Kasumi-1 (cell line): ENCODE measurements around the gene FSTL4.
A peak's percentile ranks its signal among the peaks of the same experiment; 100 is the strongest.

Experiments used
- DNase-seq, 2 experiments: peaks; one replicate each; lab custom pipeline; 2025; lab: John Stamatoyannopoulos, UW

Gene FSTL4

DNA sequence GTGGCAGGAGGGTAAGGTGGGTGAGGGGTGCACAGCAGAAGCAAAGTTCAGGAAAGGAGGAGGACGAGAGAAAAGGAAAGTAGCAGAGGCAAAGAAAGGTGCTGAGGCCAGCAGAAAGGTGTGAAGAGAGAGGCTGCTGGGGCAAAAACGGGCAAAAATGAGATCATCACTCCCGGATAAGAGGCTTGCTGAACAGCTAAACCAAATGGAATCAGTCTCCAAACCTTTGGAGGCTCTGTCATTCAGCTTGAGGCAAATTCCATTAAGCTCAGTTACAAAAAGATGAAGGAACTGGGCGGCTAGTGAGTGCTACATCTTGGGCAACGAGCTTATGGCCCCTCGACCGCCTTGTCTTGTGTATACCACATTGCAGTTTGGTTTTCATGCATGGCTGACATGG lies 136.4 kb downstream of the FSTL4 start:
- no peak for DNase-seq

- DNase-seq = no peak
These were observed 137.3 kb downstream of the FSTL4 start for GRCh38 chr5:133474851-133475590.

- DNase-seq = no peak
These were observed 139.1 kb downstream of the FSTL4 start for GRCh38 chr5:133473291-133473690.

- no peak for DNase-seq
These were observed 139.5 kb downstream of the FSTL4 start for GRCh38 chr5:133472829-133473228.

GRCh38 chr5:133471699-133472098 lies 140.6 kb downstream of the FSTL4 start:
- DNase-seq = no peak

- peak; percentile 61 to 69 for DNase-seq
These were observed 141.5 kb downstream of the FSTL4 start for GRCh38 chr5:133470841-133471240.

- no peak for DNase-seq
These were observed 142.5 kb downstream of the FSTL4 start for GRCh38 chr5:133469846-133470245.

GRCh38 chr5:133469252-133469651 lies 143.1 kb downstream of the FSTL4 start:
- DNase-seq = no peak

GRCh38 chr5:133468596-133468995 lies 143.7 kb downstream of the FSTL4 start:
- no peak for DNase-seq

- DNase-seq = no peak
These were observed 144.4 kb downstream of the FSTL4 start for GRCh38 chr5:133467826-133468463.

DNA sequence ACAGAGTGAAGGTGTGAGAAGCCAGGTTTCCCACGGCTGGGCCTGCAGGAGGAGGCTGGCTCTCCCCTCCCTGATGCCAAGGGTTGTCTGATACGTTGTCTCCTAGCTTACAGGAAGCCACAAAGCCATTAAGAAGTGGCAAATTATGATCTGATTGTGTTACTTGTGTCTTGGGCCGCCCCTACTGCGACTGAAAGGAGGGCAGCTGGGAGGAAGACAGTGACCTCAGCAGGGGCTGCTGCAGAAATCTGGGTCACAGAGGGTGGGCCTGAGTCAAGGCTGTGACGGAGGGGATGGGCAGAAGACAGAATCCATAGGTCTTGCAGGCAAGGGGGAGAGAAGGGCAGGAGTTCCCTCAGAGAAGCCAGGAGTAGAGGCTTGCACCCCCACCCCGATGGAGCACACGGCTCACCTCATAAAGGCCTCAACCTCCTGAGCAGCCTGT lies 145.0 kb downstream of the FSTL4 start:
- DNase-seq = no peak

GRCh38 chr5:133466556-133467334 lies 145.6 kb downstream of the FSTL4 start:
- DNase-seq = no peak

GRCh38 chr5:133464013-133464412 lies 148.3 kb downstream of the FSTL4 start:
- DNase-seq = no peak

DNA sequence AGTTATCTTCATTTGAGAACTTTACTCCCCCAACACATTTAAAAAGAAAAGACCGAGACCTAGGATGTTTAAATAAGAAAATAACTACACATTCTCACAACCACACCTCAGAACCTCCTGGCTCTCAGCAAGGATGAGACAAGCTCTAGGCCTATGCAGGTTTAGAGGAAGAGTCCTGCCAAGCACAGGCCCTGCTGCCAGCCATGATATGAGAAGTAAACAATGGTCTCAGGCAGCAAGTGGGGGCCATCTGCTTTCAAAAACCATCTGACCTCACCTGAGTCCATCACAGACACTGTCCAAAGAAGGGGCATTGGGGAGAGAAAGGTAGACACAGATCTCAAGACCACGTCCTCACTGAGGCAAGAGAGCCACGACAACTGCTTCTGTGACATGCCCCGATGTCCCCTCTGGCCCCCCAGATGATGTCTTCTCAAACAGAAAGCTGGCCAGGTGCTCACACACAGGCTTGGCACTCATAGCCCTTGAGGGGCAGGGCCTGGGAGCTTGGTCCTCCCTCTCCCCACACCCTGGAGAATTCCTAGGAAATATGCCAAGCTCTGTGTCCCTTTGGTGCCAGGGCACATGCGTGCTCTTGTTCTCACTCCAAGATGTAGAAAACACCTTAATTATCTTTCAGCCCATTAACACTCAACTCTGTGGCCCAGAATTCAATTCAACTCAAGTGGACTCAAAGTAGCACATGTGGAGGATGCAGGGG lies 150.4 kb downstream of the FSTL4 start:
- no peak for DNase-seq

DNA sequence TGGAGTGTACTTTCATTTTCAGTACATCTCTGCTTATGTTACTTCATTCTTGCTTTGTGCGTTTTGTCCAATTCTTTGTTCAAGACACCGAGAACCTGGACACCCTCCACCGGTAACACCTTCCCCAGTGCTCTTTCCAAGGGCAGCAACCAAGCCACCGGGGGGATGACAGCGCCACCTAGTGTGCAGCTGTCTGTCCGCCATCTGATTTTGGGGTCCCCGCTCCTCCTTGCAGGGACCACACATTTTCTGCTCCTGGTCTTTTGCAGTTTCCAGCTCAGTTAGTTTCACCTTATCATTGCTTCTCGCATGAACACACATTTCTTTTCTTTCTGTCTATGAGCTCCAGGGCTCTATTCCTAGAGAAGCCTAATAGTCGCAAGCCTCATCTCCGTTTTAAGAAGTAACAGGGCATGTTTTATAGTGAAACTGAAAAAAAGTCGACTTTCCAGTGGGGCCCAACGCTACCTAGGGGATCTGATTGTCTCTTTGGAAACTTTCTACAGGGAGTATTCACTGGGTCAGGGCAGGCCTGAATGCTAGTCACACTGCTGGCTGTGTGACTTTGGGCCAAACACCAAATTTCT lies 152.1 kb downstream of the FSTL4 start:
- DNase-seq = peak; percentile 15 to 16

DNA sequence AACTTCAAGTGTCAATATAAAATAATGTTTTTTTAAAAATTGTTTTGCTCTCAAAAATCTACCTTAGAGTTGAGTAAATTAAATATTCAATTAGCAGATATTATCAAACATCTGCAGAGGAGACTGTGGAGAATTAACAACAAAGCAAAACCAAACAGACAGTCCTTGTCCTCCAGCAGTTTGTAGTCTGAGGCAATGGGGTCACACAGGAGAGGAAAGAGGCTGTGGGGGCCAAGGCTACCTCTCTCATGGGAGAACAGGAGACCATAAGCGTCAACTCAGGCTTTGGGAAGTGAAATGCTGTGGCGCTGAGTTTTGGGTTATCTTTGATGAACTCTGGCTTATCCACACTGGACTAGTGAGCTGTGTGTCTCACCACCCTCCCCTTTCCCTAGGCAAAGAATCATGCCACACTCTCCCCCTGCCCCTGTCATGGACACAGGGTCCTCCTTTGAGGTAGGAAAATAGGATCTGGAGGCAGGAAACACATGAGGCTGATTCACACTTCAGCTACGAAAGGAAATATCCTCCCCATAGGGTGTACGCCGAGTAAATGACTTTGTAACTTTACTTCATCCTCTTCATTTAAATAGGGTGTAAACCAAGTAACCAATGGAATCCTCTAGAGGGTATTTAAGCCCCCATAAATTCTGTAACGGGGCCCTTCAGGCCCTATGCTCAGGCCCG lies 152.7 kb downstream of the FSTL4 start:
- no peak for DNase-seq

- DNase-seq = no peak
These were observed 153.9 kb downstream of the FSTL4 start for GRCh38 chr5:133458435-133458834.

DNA sequence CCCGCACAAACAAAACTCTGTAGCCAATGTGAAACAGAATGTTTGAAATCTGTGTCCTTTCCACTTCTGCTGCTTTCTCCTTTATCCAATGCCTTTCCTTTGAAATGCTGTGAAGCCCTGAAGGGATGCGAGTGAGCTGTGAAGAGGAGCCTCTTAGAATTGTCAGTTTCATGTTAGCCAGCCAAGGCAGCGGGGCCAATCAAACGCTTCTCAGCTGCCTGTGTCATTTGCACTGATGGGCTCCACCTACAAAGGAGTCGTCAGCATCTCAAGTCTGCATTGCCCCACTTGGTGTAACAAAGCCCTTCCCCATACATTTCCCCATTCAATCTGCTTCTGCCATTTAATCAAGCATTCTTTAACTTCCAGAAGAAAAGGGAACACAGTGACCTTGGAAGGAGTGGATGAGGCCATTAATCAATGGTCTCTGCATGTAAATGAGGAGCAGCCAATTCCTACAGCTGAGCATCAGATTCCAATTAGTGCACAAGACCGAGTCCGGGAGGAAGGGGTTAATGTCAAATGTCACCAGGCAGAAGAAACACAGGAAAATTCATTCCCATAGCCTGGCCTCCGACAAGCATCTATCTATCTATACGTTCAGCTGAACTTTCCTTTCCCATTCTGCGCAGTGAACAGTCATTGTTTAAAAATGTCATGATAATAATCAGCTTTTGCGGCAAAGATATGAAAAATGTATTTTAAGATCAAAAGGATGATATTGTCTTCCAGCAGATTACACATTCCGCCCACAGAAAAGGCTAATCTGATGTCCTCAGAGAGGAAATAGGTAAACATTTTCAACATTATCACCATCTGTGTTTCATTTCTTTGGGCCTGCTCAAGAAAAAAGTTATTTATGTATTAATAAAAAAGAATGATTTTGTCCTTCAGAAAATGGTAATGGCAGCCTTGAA lies 154.6 kb downstream of the FSTL4 start:
- no peak for DNase-seq

DNA sequence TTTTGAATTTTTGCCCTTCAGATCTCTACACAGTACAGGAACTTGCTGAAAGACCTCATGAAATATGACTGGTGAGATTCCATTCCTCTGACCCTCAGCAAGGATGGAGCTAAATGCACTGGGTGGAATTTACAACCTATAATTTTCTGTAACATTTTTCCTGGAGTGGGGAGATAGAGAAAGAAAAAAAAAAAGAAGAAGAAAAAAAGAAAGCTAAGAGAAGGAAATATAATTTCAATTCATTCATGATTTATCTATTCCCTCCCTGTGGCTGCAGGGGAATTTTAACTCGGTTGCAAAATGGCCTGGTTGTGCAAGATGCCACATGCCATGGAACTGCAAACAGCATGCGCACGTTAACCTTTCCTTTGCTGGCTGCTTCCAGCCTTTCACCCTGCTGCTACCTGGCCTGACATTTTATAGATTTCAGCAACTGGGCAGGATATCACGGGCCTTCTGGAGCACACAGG lies 155.4 kb downstream of the FSTL4 start:
- DNase-seq = no peak

DNA sequence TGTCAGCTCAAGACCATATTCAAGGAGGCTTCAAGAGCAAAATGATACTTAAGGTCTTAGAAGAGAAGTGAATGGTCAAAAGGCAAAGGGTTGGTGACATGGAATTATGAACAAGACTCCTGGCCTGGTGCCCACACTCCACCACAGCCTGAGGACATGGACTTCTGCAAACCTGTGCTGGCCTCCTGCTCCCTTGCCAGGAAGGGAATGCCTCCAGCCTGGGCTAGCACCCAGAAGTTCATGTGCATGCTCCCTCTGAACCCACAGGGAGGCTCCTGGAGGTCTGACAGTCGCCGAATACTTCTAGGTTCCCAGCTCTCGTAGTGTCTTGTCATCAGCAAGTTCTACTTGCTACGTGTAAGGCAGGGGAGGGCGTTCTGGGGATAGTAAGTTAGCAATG lies 156.7 kb downstream of the FSTL4 start:
- no peak for DNase-seq
